ENCODE results near the gene ZAR1L. TPM values are rescaled to one million over a fixed set of nuclear protein-coding genes. Genes with fewer than 3 reads are reported as not detected.

The ZAR1L gene
- total and polyA plus RNA-seq, 9 of the 15 experiments (the other 6 are each of a cell fraction or from before 2014, with no cell fraction given) = not detected

DNA sequence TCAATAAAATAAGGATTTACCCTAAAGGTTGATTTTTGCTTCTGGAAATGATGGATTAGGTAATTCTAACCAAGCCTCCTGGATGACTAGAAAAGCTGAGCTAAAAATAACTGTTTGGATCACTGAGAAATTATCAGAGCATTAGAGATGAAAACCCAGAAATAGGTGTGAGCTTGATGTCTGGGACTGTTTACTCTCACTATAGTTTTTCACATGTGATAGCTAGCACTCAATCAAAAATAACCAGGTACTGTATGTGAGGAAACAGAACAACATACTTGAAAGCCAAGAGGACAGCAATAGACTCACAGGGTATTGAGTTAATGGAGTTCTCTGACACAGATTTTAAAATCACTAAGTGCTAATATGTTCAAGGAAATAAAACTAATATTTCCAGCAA lies 9.5 kb downstream of the ZAR1L start:
- in situ Hi-C loops (cut with MboI) = loop anchor here (25.0 kb wide), 1 partner anchor 393 kb away; no protein-coding TSS in a partner anchor
- ChIA-PET CTCF (ENCODE audit: low intra/inter-chr PET ratio) (no interaction called here), POLR2A (interaction anchor here (1.3 kb wide), 1 partner anchor 10 kb away, joined by 9 read pairs; the partner anchor contains the start of genes BRCA2 and ZAR1L)
- Histone ChIP-seq H3K9me1 (ENCODE audit: control insufficient read depth, insufficient read depth, low read length) (no peaks in the 10 kb centered on the region), H3K4me3 (no peak overlapping the region), H3K4me1 (replicated peaks in 1 of 2; ENCODE audit: control insufficient read depth in 2 of 2, insufficient read depth in 2 of 2, low read length in 2 of 2) (no peaks in the 10 kb centered on the region), H3K4me2 (ENCODE audit: insufficient read depth, low read length) (no peak overlapping the region), H4K20me1 (replicated peaks; ENCODE audit: control insufficient read depth, insufficient read depth, low read length) (no peaks in the 10 kb centered on the region), H3K9ac (ENCODE audit: insufficient read depth in 1 of 2, low read depth in 2 of 2, low read length in 2 of 2) (no peak overlapping the region), H3K9me3 (replicated peaks; ENCODE audit: control insufficient read depth, insufficient read depth, low read depth, low read length) (no peaks in the 10 kb centered on the region), H2AFZ (ENCODE audit: low read depth, low read length) (no peak overlapping the region), H3K27me3 (ENCODE audit: control insufficient read depth in 2 of 2, insufficient read depth in 2 of 2, low read length in 2 of 2) (peaks cover 2 to 6% of the 10 kb centered on the region in 2 experiments; a peak in 2 of 5 replicates), H3K36me3 (ENCODE audit: control insufficient read depth, insufficient read depth, low read length) (no peaks in the 10 kb centered on the region), H3K79me2 (ENCODE audit: control insufficient read depth, insufficient read depth, low read length) (no peaks in the 10 kb centered on the region), H3K27ac (ENCODE audit: extremely low read depth, low read depth, low read length) (no peak overlapping the region)
- ATAC-seq (no peak), FAIRE-seq (no peak), DNase-seq (ENCODE audit: extremely low read depth in 1 of 4, low spot score in 3 of 4) (no peak)
- TF ChIP-seq RBFOX2 (IDR thresholded peaks at IDR 0.05; ENCODE audit: low read depth, low read length) (no peak), MEIS2 (IDR thresholded peaks at IDR 0.05; ENCODE audit: partially characterized antibody) (no peak), KDM1A (IDR thresholded peaks at IDR 0.05) (no peak), CC2D1A (IDR thresholded peaks at IDR 0.05) (no peak), YBX1 (IDR thresholded peaks at IDR 0.05) (no peak), PPARD (CRISPR knock-in tag; IDR thresholded peaks at IDR 0.05) (no peak), ETV5 (CRISPR knock-in tag; IDR thresholded peaks at IDR 0.05; ENCODE audit: low read depth) (no peak), SETDB1 (IDR thresholded peaks at IDR 0.05; ENCODE audit: low read length) (no peak), BRF1 (IDR thresholded peaks at IDR 0.05; ENCODE audit: borderline replicate concordance, extremely low read depth, insufficient read length) (no peak), TAF9B (IDR thresholded peaks at IDR 0.05; ENCODE audit: partially characterized antibody) (no peak), ZNF140 (CRISPR knock-in tag; IDR thresholded peaks at IDR 0.05) (no peak), POLR2H (tag; IDR thresholded peaks at IDR 0.05; ENCODE audit: low read depth) (no peak), HNRNPUL1 (IDR thresholded peaks at IDR 0.05; ENCODE audit: low read length) (no peak), PTBP1 (IDR thresholded peaks at IDR 0.05; ENCODE audit: low read depth, low read length) (no peak), FOXP1 (CRISPR knock-in tag; IDR thresholded peaks at IDR 0.05) (no peak), PHF8 (IDR thresholded peaks at IDR 0.05; ENCODE audit: borderline replicate concordance, low read length) (no peak)
- TF ChIP-seq, protein P1, sequence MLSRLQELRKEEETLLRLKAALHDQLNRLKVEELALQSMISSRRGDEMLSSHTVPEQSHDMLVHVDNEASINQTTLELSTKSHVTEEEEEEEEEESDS (CRISPR knock-in tag; IDR thresholded peaks at IDR 0.05) = no peak
- TF ChIP-seq, protein P2, sequence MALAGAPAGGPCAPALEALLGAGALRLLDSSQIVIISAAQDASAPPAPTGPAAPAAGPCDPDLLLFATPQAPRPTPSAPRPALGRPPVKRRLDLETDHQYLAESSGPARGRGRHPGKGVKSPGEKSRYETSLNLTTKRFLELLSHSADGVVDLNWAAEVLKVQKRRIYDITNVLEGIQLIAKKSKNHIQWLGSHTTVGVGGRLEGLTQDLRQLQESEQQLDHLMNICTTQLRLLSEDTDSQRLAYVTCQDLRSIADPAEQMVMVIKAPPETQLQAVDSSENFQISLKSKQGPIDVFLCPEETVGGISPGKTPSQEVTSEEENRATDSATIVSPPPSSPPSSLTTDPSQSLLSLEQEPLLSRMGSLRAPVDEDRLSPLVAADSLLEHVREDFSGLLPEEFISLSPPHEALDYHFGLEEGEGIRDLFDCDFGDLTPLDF (CRISPR knock-in tag; IDR thresholded peaks at IDR 0.05) = no peak
- no TSS peak for BruUV-seq (replicated peaks)
- intact Hi-C loops (cut with micrococcal nuclease) = no loop called here

All from K562 (cell line).